NCI-H446 treated with DMSO at 0.1 percent for 48 hours (cell line): ENCODE results near the gene IPO4.
A peak's percentile ranks its signal among the peaks of the same experiment; 100 is the strongest.
"Not testable (repeated sequence)": the region's sequence is repeated elsewhere in the genome, so short reads cannot be mapped to it uniquely, and the experiment has no call there.

Experiments
- DNase-seq: peaks from one replicate; lab custom pipeline; 2025; lab: John Stamatoyannopoulos, UW

Gene IPO4

GRCh38 chr14:24188251-24189058 is at the start of gene IPO4:
Gene IPO4, minus strand, starts transcription at chr14:24188816. Its CDS starts 29 bp downstream, at chr14:24188787.
- DNase-seq = peak; percentile 96

GRCh38 chr14:24238123-24238522 is 49.5 kb upstream of the IPO4 start:
- DNase-seq = no peak

GRCh38 chr14:24237463-24237955 is 48.9 kb upstream of the IPO4 start:
- no peak for DNase-seq

GRCh38 chr14:24236689-24237462 is 48.3 kb upstream of the IPO4 start:
- DNase-seq = no peak

- no peak for DNase-seq
Observed at GRCh38 chr14:24235804-24236688, 47.4 kb upstream of the IPO4 start.

GRCh38 chr14:24234095-24235005 is 45.7 kb upstream of the IPO4 start:
- DNase-seq = no peak

GRCh38 chr14:24233538-24233866 is 44.9 kb upstream of the IPO4 start:
- DNase-seq = no peak

- DNase-seq = no peak
Observed at GRCh38 chr14:24232645-24233537, 44.3 kb upstream of the IPO4 start, which contains the start of gene GMPR2. Gene GMPR2, plus strand, starts transcription at chr14:24232929. Its CDS starts 325 bp downstream, at chr14:24233254.

- DNase-seq = peak; percentile 95
Observed at GRCh38 chr14:24232121-24232644, 43.6 kb upstream of the IPO4 start, which contains the start of gene NEDD8. Gene NEDD8, minus strand, starts transcription at chr14:24232367. Its CDS starts 100 bp downstream, at chr14:24232267.

GRCh38 chr14:24231263-24232120 is 42.9 kb upstream of the IPO4 start:
- DNase-seq = no peak

- no peak for DNase-seq
Observed at GRCh38 chr14:24228902-24229301, 40.3 kb upstream of the IPO4 start.

GRCh38 chr14:24226473-24226872 is 37.9 kb upstream of the IPO4 start:
- DNase-seq = no peak

- DNase-seq = no peak
Observed at GRCh38 chr14:24224618-24225071, 36.0 kb upstream of the IPO4 start.

GRCh38 chr14:24222987-24223386 is 34.4 kb upstream of the IPO4 start:
- not testable (repeated sequence) for DNase-seq

GRCh38 chr14:24219521-24219920 is 30.9 kb upstream of the IPO4 start:
- DNase-seq = no peak

GRCh38 chr14:24219080-24219479 is 30.5 kb upstream of the IPO4 start:
- DNase-seq = no peak

GRCh38 chr14:24216876-24217275 is 28.3 kb upstream of the IPO4 start:
- not testable (repeated sequence) for DNase-seq

- no peak for DNase-seq
Observed at GRCh38 chr14:24216345-24216699, 27.7 kb upstream of the IPO4 start.
